HG03108 (cell line): Measurements from ENCODE around the gene SNRK.

Source experiments
- ATAC-seq: cut with Tn5 transposase; IDR thresholded peaks from one replicate; pipeline ENCODE4 v1.9.1; 2021; ENCODE audit warnings: moderate library complexity; ENCODE audit not compliant: unreplicated experiment

The SNRK gene

DNA sequence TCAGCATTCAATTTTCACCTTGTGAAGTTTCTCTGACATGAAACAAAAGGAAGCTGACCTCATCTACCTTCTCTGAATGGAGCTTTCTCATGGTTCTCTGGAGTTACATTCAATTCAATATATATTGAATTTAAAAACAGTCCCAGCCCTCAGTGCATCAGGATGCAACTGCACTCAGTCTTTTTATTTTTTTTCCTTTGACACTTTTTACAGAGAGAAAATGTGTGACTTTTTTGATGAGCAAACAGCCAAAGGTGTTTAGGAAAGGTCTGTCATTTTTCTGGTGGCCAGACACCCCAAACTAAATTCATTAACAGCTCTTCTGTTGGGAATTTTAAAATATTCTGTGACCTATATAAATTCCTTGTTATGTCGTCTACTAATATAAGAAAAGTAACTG is 19.3 kb upstream of the SNRK start:
- no peak for ATAC-seq

GRCh38 chr3:43268636-43269035 is 17.7 kb upstream of the SNRK start:
- no peak for ATAC-seq

DNA sequence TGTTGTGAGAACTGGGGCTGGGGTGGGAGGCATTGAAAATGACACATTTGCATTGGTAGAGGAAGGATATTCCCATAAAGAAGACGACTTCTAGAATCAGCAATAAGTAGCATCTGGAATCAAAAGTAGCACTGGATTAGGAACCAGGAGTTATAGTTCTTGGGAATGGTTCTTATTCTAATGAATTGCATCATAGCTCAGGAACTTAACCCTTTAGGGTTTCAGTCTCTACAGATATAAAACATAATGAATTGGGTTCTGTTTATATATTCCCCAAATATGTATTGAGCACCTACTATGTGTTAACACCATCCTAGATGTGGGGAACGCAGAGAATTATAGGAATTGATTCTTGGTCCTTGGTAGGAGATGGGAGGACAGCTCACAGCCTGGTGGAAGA is 16.3 kb upstream of the SNRK start:
- no peak for ATAC-seq

- no peak for ATAC-seq
Observed at GRCh38 chr3:43273416-43273815, 12.9 kb upstream of the SNRK start.

DNA sequence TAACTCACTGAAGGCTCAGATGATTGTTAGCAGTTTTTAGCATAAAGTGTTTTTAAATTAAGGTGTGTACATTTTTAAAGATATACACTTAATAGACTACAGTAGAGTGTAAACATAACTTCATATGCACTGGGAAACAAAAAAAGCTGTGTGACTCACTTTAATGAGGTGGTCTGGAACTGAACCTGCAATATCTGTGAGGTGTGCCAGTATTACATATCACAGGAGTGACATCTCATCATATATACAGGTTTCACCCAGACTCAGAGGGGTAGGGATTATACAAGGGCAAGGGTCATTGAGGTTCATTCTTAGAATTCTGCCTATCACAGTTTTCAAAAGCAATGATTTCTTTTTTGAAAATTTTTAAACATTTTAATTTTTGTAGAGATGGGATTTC is 7.3 kb upstream of the SNRK start:
- ATAC-seq: no peak

DNA sequence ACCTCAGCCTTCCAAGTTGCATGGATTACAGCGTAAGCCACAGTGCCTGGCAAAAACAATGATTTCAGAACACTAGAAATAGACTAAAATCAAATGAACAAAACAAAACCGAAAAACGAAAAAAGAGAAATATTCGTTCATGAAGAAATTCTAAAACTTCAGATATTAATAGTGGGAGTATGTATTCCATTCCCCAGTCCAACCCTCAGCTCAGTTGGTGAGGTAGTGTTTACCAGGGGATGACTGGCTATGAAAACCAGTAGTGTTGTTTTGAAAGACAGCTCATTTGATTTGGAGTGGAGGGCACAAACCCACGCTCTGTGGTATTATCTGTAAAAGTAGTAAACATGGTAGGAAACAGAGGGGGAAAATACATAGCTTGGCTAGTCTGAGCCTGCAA is 6.8 kb upstream of the SNRK start:
- ATAC-seq: no peak

GRCh38 chr3:43281020-43281419 is 5.3 kb upstream of the SNRK start:
- no peak for ATAC-seq

DNA sequence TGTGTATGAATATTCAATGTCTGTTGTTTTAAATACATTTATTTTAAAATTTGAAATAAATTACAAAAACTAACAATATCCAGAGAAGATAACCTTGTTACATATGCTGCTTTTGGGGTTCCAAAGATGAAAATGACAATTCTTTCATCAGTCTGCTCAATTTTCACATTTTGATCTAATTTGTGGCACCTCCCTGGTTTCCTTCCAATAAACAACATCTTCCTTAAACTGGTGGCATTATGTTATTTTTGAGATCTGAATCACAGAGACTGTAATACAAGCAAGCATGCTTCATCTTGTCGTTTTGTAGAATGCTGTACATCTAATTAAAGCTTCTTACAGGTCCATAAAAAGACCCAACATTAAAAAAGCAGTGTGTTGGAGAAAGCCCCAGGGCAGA is 2.2 kb upstream of the SNRK start:
- no peak for ATAC-seq

- no peak for ATAC-seq
Observed at GRCh38 chr3:43285644-43286043, 696 bp upstream of the SNRK start.

DNA sequence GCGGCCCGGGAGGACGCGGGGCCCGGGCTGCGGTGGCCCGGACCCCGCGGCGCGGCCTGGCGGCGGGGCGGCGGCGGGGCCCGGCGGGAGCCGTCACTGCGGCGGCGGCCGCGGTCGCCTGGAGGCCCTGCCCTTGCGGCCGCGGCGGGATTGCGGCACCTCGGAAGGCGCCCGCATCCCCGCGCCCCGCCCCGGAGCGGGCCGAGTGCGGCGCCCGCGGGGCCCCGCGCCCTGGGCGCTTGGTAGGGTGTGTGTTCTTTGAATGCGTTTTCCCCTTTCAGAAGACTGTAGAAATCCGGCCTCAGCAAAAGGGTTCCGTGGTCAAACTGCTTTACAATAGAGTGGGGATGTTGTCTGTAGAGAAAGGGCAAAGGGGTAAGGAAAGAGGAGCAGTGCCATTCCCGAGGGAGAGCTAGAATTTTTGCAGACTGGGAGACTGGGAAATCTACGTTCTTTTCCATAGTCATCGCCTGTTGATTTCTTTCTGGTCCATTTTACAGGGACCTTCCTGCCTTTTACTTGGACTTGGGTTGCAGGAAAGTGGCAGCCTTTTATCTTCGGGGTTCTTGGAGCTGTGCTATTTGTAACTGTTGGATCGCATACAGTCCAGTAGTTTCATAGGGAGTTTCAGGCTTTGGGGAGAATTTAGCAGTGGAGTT is 630 bp downstream of the SNRK start:
- ATAC-seq: peak; percentile 29

DNA sequence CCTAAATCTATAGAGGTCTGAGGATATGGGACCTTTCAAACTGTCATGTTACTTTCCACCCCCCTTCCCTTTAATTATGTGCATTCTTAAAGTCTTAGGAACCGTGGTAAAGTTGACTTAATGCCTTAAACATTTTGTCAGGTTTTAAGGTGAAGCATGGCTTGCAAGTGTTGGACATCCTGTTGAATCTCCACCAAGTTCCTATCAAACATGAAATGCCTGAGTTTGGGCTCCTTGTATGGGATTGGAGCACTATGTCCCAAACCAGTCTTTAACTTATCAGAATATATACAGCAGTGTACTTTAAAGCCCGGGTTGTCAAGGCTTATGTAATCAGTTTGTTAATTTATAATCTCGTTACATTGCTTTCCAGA is 1.1 kb downstream of the SNRK start:
- no peak for ATAC-seq

DNA sequence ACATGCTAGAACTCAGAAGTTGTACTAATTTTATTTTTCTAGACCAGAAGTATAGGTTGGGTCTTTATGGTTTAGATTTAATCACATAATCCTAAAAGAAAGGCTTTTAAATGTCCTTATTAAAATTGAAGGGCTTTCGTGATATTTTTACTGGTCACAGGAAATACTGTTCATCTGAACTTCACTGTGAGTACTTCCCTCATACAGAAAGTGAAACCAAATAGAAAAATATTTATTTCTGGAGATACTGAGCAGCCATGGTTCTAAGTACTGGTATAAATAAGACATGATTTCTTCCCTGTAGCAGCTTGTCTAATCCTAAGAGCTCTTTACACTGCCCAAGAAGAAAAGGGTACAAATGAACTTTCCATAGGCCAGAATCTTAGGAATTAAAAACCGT is 2.0 kb downstream of the SNRK start:
- no peak for ATAC-seq

DNA sequence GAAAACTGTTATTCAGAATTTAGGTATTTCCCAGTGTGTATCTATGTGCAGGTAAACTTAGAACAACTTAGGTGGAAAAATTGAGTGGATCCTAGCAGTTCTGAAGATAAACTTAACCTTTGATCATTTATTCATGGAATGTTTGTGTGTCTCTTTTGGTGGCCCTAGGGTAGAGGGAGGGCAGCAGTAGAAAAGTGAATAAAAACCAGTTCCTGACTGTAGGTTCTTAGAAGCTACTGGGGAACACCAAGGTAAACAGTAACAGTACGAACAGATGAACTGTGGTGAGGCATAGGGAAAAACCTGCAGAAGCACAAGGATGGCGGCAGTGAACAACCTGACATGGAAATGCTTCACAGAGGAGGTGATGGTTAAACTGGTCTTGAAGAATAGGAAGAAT is 2.5 kb downstream of the SNRK start:
- ATAC-seq: no peak

GRCh38 chr3:43289401-43289800 is 3.1 kb downstream of the SNRK start:
- ATAC-seq: no peak

DNA sequence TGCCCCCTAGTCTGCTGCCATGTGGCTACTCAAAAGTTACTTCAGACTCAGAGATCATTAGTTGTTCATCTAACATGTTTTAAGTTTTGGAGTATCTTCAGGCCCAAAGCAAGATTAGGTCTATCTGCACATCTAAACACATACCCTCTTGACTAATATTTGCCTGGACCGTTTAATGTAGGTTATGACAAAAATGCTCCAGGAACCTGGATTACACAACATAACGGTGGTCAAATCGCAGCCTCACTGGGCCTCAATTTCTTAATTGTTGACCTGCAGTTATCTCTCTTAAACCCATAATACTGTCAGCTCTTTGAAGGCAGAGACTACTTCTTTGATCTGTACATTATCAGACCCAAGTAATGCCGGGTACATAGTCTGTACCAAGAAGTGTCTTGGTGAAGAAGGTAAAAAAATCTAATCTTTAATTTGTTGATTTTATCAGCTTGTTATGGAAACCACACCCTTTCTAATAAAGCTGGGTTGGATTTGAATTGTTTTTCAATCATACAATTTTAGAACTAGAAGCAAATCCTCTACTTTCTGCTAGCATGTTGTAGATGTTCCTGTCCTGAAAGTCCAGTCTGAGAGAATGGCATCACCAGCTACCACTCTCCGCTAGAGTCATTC is 3.6 kb downstream of the SNRK start:
- no peak for ATAC-seq

GRCh38 chr3:43290956-43291355 is 4.6 kb downstream of the SNRK start:
- ATAC-seq: no peak

GRCh38 chr3:43291546-43291945 is 5.2 kb downstream of the SNRK start:
- ATAC-seq: no peak

DNA sequence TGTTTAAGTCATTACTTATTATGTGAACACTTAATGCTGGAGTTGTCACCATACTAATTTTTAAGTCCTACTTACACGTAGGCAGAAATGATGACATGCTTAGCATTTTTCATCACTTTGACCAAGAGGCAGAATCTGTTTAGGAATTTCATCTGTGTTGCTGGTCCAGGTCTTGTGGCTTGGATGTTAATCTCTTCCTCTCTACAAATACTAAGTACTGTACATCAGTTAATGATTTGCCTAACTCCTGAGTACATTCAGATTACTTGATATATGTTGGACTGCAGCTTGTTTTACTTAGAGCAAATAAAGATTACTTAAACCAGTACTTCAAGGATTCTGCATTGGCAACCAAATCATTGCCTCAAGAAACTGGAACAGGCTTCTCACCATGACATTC is 8.6 kb downstream of the SNRK start:
- ATAC-seq: no peak

DNA sequence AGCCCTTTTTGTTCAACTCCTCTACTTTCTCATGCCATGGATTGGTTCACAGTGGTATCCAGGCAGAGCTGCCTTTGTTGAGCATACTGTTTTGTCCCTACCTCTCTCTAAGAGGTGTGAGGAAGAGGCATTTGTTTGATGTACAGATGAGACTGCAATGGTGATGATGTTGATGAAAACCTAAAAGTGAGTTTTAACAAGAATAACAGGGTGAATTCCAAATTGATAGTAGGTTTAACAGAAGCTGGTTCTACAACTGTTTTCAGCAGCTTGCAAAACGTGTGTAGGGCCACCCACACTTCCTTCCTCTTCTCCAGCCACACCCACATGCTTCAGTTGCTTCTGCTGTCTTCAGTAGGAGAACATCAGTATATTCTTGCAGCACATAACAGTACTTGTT is 10.2 kb downstream of the SNRK start:
- peak; percentile 76 for ATAC-seq

DNA sequence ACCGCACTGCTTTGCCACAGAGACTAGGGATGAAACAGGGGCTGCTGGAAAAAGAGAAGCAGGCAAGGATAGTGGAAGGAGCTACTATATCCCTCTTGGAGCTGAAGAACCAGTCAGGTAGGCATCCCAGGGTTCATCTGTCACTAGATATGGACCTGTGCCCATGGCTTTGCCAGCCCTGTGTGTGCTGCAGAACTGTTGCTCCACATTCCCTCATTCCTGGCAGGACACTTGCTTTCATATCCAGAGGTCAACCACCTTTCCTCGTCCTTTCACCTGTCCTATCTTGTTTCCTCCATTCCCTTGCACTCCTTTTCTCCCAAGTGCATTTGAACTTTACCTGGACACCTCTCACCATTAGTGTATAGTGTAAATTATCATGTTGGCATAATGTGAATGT is 12.0 kb downstream of the SNRK start:
- ATAC-seq: no peak

GRCh38 chr3:43298761-43299160 is 12.4 kb downstream of the SNRK start:
- no peak for ATAC-seq

GRCh38 chr3:43302116-43302880 is 16.0 kb downstream of the SNRK start:
- ATAC-seq: no peak
